ENCODE results near the gene DNAH5. TPM values are rescaled to one million over a fixed set of nuclear protein-coding genes. Genes with fewer than 3 reads are reported as not detected.

The DNAH5 gene, protein sequence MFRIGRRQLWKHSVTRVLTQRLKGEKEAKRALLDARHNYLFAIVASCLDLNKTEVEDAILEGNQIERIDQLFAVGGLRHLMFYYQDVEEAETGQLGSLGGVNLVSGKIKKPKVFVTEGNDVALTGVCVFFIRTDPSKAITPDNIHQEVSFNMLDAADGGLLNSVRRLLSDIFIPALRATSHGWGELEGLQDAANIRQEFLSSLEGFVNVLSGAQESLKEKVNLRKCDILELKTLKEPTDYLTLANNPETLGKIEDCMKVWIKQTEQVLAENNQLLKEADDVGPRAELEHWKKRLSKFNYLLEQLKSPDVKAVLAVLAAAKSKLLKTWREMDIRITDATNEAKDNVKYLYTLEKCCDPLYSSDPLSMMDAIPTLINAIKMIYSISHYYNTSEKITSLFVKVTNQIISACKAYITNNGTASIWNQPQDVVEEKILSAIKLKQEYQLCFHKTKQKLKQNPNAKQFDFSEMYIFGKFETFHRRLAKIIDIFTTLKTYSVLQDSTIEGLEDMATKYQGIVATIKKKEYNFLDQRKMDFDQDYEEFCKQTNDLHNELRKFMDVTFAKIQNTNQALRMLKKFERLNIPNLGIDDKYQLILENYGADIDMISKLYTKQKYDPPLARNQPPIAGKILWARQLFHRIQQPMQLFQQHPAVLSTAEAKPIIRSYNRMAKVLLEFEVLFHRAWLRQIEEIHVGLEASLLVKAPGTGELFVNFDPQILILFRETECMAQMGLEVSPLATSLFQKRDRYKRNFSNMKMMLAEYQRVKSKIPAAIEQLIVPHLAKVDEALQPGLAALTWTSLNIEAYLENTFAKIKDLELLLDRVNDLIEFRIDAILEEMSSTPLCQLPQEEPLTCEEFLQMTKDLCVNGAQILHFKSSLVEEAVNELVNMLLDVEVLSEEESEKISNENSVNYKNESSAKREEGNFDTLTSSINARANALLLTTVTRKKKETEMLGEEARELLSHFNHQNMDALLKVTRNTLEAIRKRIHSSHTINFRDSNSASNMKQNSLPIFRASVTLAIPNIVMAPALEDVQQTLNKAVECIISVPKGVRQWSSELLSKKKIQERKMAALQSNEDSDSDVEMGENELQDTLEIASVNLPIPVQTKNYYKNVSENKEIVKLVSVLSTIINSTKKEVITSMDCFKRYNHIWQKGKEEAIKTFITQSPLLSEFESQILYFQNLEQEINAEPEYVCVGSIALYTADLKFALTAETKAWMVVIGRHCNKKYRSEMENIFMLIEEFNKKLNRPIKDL (N-terminal part only)
- 1.1 and 1.8 TPM in 2 replicates for polyA plus RNA-seq (2011; rRNA removed)
- polyA minus RNA-seq (2011; rRNA and poly(A)+ RNA removed), result 1.6 and 3.1 TPM in 2 replicates

DNA sequence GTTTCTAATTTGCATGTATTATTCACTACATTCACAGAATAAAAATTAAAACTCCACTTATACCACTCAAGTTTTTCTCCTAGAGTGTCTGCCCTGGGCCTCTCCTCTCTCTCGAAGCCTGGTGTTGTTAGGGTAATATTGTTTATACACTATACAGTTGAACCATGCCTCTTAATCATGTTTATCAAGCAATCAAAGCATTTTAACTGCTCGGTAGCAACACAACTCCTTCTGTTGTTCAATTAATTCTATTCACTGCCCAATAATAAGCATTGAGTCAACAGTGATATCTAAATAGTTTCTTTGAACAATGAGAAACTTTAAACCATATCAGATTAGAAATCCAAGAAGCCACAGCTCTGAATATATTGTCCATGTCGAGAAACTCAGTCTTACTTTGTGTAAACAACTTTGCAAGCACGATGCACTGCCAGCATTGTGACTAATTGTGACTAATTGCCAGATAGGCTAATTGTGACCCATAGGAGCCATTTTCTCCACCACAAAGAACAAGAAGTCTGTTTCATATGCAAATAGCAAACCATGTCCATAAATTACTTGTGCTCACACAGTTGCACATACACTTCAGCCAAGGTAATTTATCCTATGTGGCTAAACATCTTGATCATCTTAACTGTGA lies at the start of gene DNAH5:
DNAH5 (minus strand) TSS at position 129 of the 640 bp plus-strand sequence. CDS start 250 bp downstream, outside the sequence.
- 0 out of 2 replicates have a peak, but pooled peaks cover 1% of the 10 kb centered on the region for H3K27me3 ChIP-seq (ENCODE audit: control insufficient read depth, insufficient read depth, low read length)
- POLR2A ChIA-PET, result no interaction called here
- no peaks in the 10 kb centered on the region for H3K36me3 ChIP-seq (ENCODE audit: control insufficient read depth, insufficient read depth, low read length)
- H3K4me3 ChIP-seq (ENCODE audit: low read depth, low read length), result no peak within 1 kb of the TSS
- TF ChIP-seq, protein P1, sequence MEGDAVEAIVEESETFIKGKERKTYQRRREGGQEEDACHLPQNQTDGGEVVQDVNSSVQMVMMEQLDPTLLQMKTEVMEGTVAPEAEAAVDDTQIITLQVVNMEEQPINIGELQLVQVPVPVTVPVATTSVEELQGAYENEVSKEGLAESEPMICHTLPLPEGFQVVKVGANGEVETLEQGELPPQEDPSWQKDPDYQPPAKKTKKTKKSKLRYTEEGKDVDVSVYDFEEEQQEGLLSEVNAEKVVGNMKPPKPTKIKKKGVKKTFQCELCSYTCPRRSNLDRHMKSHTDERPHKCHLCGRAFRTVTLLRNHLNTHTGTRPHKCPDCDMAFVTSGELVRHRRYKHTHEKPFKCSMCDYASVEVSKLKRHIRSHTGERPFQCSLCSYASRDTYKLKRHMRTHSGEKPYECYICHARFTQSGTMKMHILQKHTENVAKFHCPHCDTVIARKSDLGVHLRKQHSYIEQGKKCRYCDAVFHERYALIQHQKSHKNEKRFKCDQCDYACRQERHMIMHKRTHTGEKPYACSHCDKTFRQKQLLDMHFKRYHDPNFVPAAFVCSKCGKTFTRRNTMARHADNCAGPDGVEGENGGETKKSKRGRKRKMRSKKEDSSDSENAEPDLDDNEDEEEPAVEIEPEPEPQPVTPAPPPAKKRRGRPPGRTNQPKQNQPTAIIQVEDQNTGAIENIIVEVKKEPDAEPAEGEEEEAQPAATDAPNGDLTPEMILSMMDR (IDR thresholded peaks at IDR 0.05; ENCODE audit: insufficient read depth, low read depth, low read length), result no peak
- DNase-seq (ENCODE audit: low read depth), result no peak
- CTCF ChIA-PET, result no interaction called here

DNA sequence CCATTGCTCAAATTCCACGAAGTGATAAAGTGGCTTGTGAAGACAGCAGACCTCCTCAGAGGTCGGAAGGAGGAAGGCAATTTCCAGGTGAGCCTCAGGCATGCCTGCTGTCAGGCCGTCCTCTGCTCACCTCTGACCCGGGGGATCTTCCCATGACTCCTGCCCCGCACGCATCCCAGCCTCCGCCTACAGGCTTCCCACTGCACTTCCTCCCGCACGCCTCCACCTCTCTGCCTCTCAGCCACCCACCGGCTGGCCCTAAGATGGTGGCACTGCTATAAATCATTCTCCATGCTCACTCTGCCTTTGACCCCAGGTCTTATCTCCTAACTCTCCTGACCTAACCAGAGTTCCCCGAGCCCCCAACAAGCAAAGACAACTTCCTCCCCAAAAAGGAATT lies 49.4 kb upstream of the DNAH5 start:
- TF ChIP-seq, protein P1 (IDR thresholded peaks at IDR 0.05; ENCODE audit: insufficient read depth, low read depth, low read length), result no peak
- ChIA-PET CTCF (interaction anchor here (0.7 kb wide), 1 partner anchor 13 kb away, joined by 3 read pairs; no protein-coding TSS in a partner anchor), POLR2A (no interaction called here)
- Histone ChIP-seq H3K4me3 (ENCODE audit: low read depth, low read length) (no peak overlapping the region), H3K27me3 (ENCODE audit: control insufficient read depth, insufficient read depth, low read length) (no peaks in the 10 kb centered on the region), H3K36me3 (ENCODE audit: control insufficient read depth, insufficient read depth, low read length) (no peaks in the 10 kb centered on the region)
- no peak for DNase-seq (ENCODE audit: low read depth)

DNA sequence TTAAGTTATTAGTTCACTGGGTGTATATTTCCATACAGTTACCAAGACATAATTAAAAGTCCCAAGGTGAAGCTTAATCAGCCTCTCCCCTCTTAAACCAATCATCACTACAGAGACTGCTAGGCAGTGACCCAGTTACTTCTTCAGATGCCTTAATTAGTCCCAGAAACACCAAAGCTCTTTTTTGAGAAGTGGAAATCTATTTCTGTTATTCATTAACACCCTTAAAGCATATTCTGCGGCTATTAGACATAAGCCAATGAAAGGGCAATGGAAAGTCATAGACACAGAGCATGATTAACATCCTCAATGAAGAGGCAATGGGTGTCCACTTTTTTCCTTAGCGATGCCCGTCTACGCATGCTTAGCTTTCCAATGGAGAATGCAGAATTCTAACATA lies 48.3 kb upstream of the DNAH5 start:
- no peaks in the 10 kb centered on the region for H3K36me3 ChIP-seq (ENCODE audit: control insufficient read depth, insufficient read depth, low read length)
- no peak overlapping the region for H3K4me3 ChIP-seq (ENCODE audit: low read depth, low read length)
- no peak for DNase-seq (ENCODE audit: low read depth)
- no peaks in the 10 kb centered on the region for H3K27me3 ChIP-seq (ENCODE audit: control insufficient read depth, insufficient read depth, low read length)
- TF ChIP-seq, protein P1 (IDR thresholded peaks at IDR 0.05; ENCODE audit: insufficient read depth, low read depth, low read length), result no peak
- ChIA-PET POLR2A (no interaction called here), CTCF (interaction anchor here (1.2 kb wide), 2 partner anchors 116 to 277 kb away, joined by 4 to 5 read pairs; no protein-coding TSS in a partner anchor)

DNA sequence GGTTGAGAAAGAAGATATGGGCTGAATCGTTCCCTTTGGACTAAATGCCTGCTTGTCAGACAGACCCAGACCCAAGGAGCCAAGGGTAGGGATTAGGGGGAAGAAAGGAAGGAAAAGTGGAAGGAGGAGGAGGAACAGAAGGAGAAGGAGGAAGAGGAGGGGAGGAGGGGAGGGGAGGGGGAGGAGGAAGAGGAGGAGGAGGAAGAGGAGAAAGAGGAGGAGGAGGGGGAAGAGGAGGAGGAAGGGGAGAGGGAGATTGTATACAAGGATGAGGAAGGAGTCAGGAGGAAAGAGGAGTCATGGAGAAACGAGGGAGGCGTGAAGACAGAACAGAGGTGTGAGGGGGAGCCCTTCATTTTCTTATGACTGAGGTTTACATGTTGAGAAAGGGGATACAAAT lies 46.9 kb upstream of the DNAH5 start:
- TF ChIP-seq, protein P1 (IDR thresholded peaks at IDR 0.05; ENCODE audit: insufficient read depth, low read depth, low read length), result no peak
- H3K4me3 ChIP-seq (ENCODE audit: low read depth, low read length), result no peak overlapping the region
- no peaks in the 10 kb centered on the region for H3K27me3 ChIP-seq (ENCODE audit: control insufficient read depth, insufficient read depth, low read length)
- ChIA-PET POLR2A (no interaction called here), CTCF (interaction anchor here (1.0 to 1.2 kb wide), 2 partner anchors 164 to 278 kb away, joined by 3 to 4 read pairs; no protein-coding TSS in a partner anchor)
- no peaks in the 10 kb centered on the region for H3K36me3 ChIP-seq (ENCODE audit: control insufficient read depth, insufficient read depth, low read length)
- DNase-seq (ENCODE audit: low read depth), result no peak

Data from BJ (cell line).